HG03064 (cell line): ENCODE measurements around the gene RAB15.

Experiments used
- ATAC-seq: cut with Tn5 transposase; IDR thresholded peaks from one replicate; pipeline ENCODE4 v1.9.1; 2021; ENCODE audit warnings: low read depth; ENCODE audit not compliant: unreplicated experiment

RAB15 gene

GRCh38 chr14:64990939-64991338 is 18.8 kb upstream of the RAB15 start:
- ATAC-seq = no peak

GRCh38 chr14:64990296-64990695 is 18.2 kb upstream of the RAB15 start:
- ATAC-seq = no peak

- ATAC-seq = no peak
These were observed 15.3 kb upstream of the RAB15 start for GRCh38 chr14:64987438-64987767.

GRCh38 chr14:64986648-64987437 is 14.7 kb upstream of the RAB15 start, which contains the start of gene FNTB:
Gene FNTB (plus strand): TSS chr14:64986895. CDS start chr14:64986954, 59 bp downstream.
- ATAC-seq = peak; percentile 95

GRCh38 chr14:64983439-64984310 is 11.5 kb upstream of the RAB15 start:
- ATAC-seq = no peak

GRCh38 chr14:64979336-64980074 is 7.4 kb upstream of the RAB15 start:
- ATAC-seq = no peak

GRCh38 chr14:64974563-64974962 is 2.4 kb upstream of the RAB15 start:
- no peak for ATAC-seq

- ATAC-seq = no peak
These were observed 1.7 kb upstream of the RAB15 start for GRCh38 chr14:64973826-64974225.

GRCh38 chr14:64973026-64973442 is 898 bp upstream of the RAB15 start:
- no peak for ATAC-seq

GRCh38 chr14:64971491-64971942 is 619 bp downstream of the RAB15 start:
- no peak for ATAC-seq

- ATAC-seq = no peak
These were observed 1.2 kb downstream of the RAB15 start for GRCh38 chr14:64970776-64971477.

GRCh38 chr14:64970041-64970440 is 2.1 kb downstream of the RAB15 start:
- no peak for ATAC-seq

- no peak for ATAC-seq
These were observed 3.5 kb downstream of the RAB15 start for GRCh38 chr14:64968651-64969050.

GRCh38 chr14:64968167-64968566 is 4.0 kb downstream of the RAB15 start:
- ATAC-seq = no peak

- no peak for ATAC-seq
These were observed 5.2 kb downstream of the RAB15 start for GRCh38 chr14:64966976-64967375.

- no peak for ATAC-seq
These were observed 6.7 kb downstream of the RAB15 start for GRCh38 chr14:64965356-64966000.

- ATAC-seq = no peak
These were observed 8.5 kb downstream of the RAB15 start for GRCh38 chr14:64963611-64964010.

- no peak for ATAC-seq
These were observed 11.3 kb downstream of the RAB15 start for GRCh38 chr14:64960762-64961276.

- ATAC-seq = no peak
These were observed 13.4 kb downstream of the RAB15 start for GRCh38 chr14:64958743-64959142.

GRCh38 chr14:64958201-64958600 is 13.9 kb downstream of the RAB15 start:
- no peak for ATAC-seq
